HepG2 (cell line): ENCODE measurements around the gene NEURL1. TPM values are rescaled to one million over a fixed set of nuclear protein-coding genes. Genes with fewer than 3 reads are reported as not detected.

Experiments used
- ATAC-seq: fragments of 200-7000 bp; cut with Tn5 transposase; 3 replicates; pipeline ENCODE4 v1.9.1; 2020; ENCODE audit warnings: mild to moderate bottlenecking, moderate library complexity
- BruUV-seq: library from RNA; stranded (reverse); fragments of 400-500 nt; replicated peaks from 2 replicates; lab custom pipeline; 2021; lab: Mats Ljungman, UMichigan
- CTCF ChIA-PET: fragments of 300-600 bp; formaldehyde crosslinking; extraction: SDS; loops from one replicate; lab custom pipeline; 2021; ENCODE audit warnings: low total read pairs, inconsistent platforms, low intra/inter-chr PET ratio; lab: Yijun Ruan, JAX
- POLR2A ChIA-PET: fragments of 350-600 bp; sonication (Branson Sonifier 250); formaldehyde crosslinking; loops from one replicate; lab custom pipeline; 2020; ENCODE audit warnings: antibody characterized with exemption, inconsistent platforms; lab: Yijun Ruan, JAX
- DNase-seq: peaks from one replicate; pipeline ENCODE4 v3.0.0-alpha.2; 2015; ENCODE audit warnings: low spot score
- FAIRE-seq: peaks from 3 replicates; lab custom pipeline; 2011; peaks lifted over from hg19 to GRCh38; lab: Jason Lieb, UNC
- H2AFZ ChIP-seq: one replicate; pipeline ENCODE4 v1.6.1; 2011; ENCODE audit warnings: low read length, inconsistent platforms
- H3K27ac ChIP-seq: fragments of 300-600 bp; 3 replicates; pipeline ENCODE4 v1.8.0; 2011; ENCODE audit warnings: mixed run types, mild to moderate bottlenecking, mixed read lengths, low read length, inconsistent platforms; ENCODE audit not compliant: insufficient read depth; ENCODE audit errors: extremely low read length
- H3K27me3 ChIP-seq, 2 experiments: fragments of 200-600 bp in 1 of 2; 2 replicates in 1 of 2; 3 replicates in 1 of 2; pipeline versions ENCODE4 v1.6.0 to v1.8.0; 2011; ENCODE audit warnings: low read length in 2 of 2, mild to moderate bottlenecking in 2 of 2, moderate library complexity in 2 of 2, inconsistent platforms in 1 of 2; ENCODE audit not compliant: insufficient read depth in 2 of 2, control insufficient read depth in 1 of 2
- H3K36me3 ChIP-seq, 2 experiments: fragments of 200-600 bp in 1 of 2; replicated peaks in 1 of 2; 2 replicates in 1 of 2; 3 replicates in 1 of 2; pipeline versions ENCODE4 v1.5.1 to v1.8.0; 2011; ENCODE audit warnings: low read length in 2 of 2, inconsistent platforms in 1 of 2; ENCODE audit not compliant: insufficient read depth in 2 of 2, control insufficient read depth in 1 of 2
- H3K4me1 ChIP-seq: 2 replicates; pipeline ENCODE4 v1.5.1; 2012; ENCODE audit warnings: low read length, inconsistent platforms; ENCODE audit not compliant: insufficient read depth
- H3K4me2 ChIP-seq: 2 replicates; pipeline ENCODE4 v1.6.0; 2011; ENCODE audit warnings: low read depth, low read length, inconsistent platforms
- H3K4me3 ChIP-seq, 3 experiments: fragments of 200-600 bp in 1 of 3; sonication (generic), shearing (Covaris generic) in 1 of 3; replicated peaks in 1 of 3; 2 replicates each; pipeline ENCODE4 v1.5.1; 2011 to 2016; ENCODE audit warnings: low read length in 3 of 3, inconsistent platforms in 2 of 3, low read depth in 2 of 3, mild to moderate bottlenecking in 2 of 3, control low read depth in 1 of 3, mixed read lengths in 1 of 3; ENCODE audit not compliant: insufficient read depth in 1 of 3
- H3K79me2 ChIP-seq: one replicate; pipeline ENCODE4 v1.6.1; 2011; ENCODE audit warnings: low read length, inconsistent platforms; ENCODE audit not compliant: insufficient read depth
- H3K9ac ChIP-seq: 2 replicates; pipeline ENCODE4 v1.6.0; 2011; ENCODE audit warnings: mild to moderate bottlenecking, low read depth, low read length, inconsistent platforms; ENCODE audit not compliant: insufficient read depth
- H3K9me3 ChIP-seq: 2 replicates; pipeline ENCODE4 v1.5.1; 2012; ENCODE audit warnings: mild to moderate bottlenecking, low read length
- H4K20me1 ChIP-seq: 2 replicates; pipeline ENCODE4 v1.6.0; 2011; ENCODE audit warnings: inconsistent platforms, mild to moderate bottlenecking, low read length, moderate library complexity; ENCODE audit not compliant: insufficient read depth
- PAF1 ChIP-seq: IDR thresholded peaks from 2 replicates; pipeline ENCODE4 v1.6.1; 2016; ENCODE audit warnings: missing genetic modification reagents, missing compliant biosample characterization
- PPARG ChIP-seq: conservative IDR thresholded peaks from 2 replicates; pipeline ENCODE4 v1.6.1; 2016; ENCODE audit warnings: missing biosample characterization, missing genetic modification reagents
- SALL1 ChIP-seq: sonication (generic); formaldehyde crosslinking; IDR thresholded peaks from 2 replicates; pipeline ENCODE4 v1.8.0; 2022; ENCODE audit warnings: mild to moderate bottlenecking, missing genetic modification reagents
- SNRNP70 ChIP-seq: fragments of 200-400 bp; formaldehyde crosslinking; IDR thresholded peaks from 2 replicates; pipeline ENCODE4 v1.6.1; 2017; ENCODE audit warnings: mild to moderate bottlenecking, low read depth, low read length, moderate library complexity
- ZFY ChIP-seq: sonication (generic); formaldehyde crosslinking; IDR thresholded peaks from 2 replicates; pipeline ENCODE4 v1.4.0; 2020; ENCODE audit warnings: missing genetic modification reagents
- ZNF30 ChIP-seq: sonication (generic); formaldehyde crosslinking; IDR thresholded peaks from 2 replicates; pipeline ENCODE4 v1.5.0; 2020; ENCODE audit warnings: mild to moderate bottlenecking, missing genetic modification reagents
- ZNF567 ChIP-seq: sonication (generic); formaldehyde crosslinking; IDR thresholded peaks from 2 replicates; pipeline ENCODE4 v1.8.1; 2023; ENCODE audit warnings: mild to moderate bottlenecking, missing genetic modification reagents, borderline replicate concordance
- ZNF672 ChIP-seq: sonication (generic); formaldehyde crosslinking; IDR thresholded peaks from 2 replicates; pipeline ENCODE4 v1.8.1; 2022; ENCODE audit warnings: missing genetic modification reagents
- ZNF674 ChIP-seq: sonication (generic); formaldehyde crosslinking; IDR thresholded peaks from 2 replicates; pipeline ENCODE4 v1.5.0; 2020; ENCODE audit warnings: low read depth, mild to moderate bottlenecking, missing genetic modification reagents
- WGBS: methylation state at CpG from one replicate; pipeline ENCODE4 v1.1.6; 2017; ENCODE audit warnings: low lambda C conversion rate; 5-methylcytosine and 5-hydroxymethylcytosine counted together
- in situ Hi-C: cut with HindIII; loops from 2 replicates; pipeline ENCODE4 v1.10.0; 2017; ENCODE audit warnings: low pct_unique_long_range_greater_than_20kb; ENCODE audit not compliant: extremely low pct_ligation_motif_present
- intact Hi-C: fragments of 100-400 bp; cut with micrococcal nuclease; formaldehyde crosslinking; loops from one replicate; pipeline ENCODE4 v1.10.0; 2022; ENCODE audit not compliant: unreplicated experiment
- polyA plus RNA-seq, 8 experiments: library from polyadenylated mRNA; depleted of rRNA in 3 of 8; stranded (reverse) in 7 of 8; unstranded in 1 of 8; fragments of >200 nt; fragmentation: Illumina TruSeq in 4 of 8; extraction: Trizol in 4 of 8; gene quantifications; 2 replicates each; pipeline versions ENCODE4 v1.2.1 to v1.2.3, GENCODE V29; 2011 to 2016; ENCODE audit warnings: low read depth in 4 of 8, missing spikeins in 1 of 8, mixed read lengths in 1 of 8; ENCODE audit not compliant: insufficient read depth in 1 of 8
- total RNA-seq, 5 experiments: library from RNA; depleted of rRNA; stranded (reverse); fragments of >200 nt; fragmentation: Illumina TruSeq; extraction: Trizol; gene quantifications; 2 replicates each; pipeline ENCODE4 v1.2.3, GENCODE V29; 2016; ENCODE audit warnings: low read depth in 1 of 5
- TF ChIP-seq, protein P1 (sequence below): IDR thresholded peaks from 2 replicates; pipeline ENCODE4 v1.6.1; 2012; ENCODE audit warnings: low read depth, low read length, improper control_type of control experiment
- TF ChIP-seq, protein P2 (sequence below): sonication (generic); formaldehyde crosslinking; conservative IDR thresholded peaks from 2 replicates; pipeline ENCODE4 v1.8.0; 2022; ENCODE audit warnings: mild to moderate bottlenecking, moderate library complexity, missing genetic modification reagents
- TF ChIP-seq, protein P3 (sequence below): IDR thresholded peaks from 2 replicates; pipeline ENCODE4 v1.4.0; 2020; ENCODE audit warnings: mild to moderate bottlenecking, missing genetic modification reagents
- TF ChIP-seq, protein P4 (sequence below): sonication (generic); formaldehyde crosslinking; IDR thresholded peaks from 2 replicates; pipeline ENCODE4 v1.9.0; 2021; ENCODE audit warnings: missing genetic modification reagents, mild to moderate bottlenecking, borderline replicate concordance

NEURL1 gene
- total and polyA plus RNA-seq, 2 of the 13 experiments (the other 11 are each of a cell fraction or from before 2014, with no cell fraction given), result not detected

DNA sequence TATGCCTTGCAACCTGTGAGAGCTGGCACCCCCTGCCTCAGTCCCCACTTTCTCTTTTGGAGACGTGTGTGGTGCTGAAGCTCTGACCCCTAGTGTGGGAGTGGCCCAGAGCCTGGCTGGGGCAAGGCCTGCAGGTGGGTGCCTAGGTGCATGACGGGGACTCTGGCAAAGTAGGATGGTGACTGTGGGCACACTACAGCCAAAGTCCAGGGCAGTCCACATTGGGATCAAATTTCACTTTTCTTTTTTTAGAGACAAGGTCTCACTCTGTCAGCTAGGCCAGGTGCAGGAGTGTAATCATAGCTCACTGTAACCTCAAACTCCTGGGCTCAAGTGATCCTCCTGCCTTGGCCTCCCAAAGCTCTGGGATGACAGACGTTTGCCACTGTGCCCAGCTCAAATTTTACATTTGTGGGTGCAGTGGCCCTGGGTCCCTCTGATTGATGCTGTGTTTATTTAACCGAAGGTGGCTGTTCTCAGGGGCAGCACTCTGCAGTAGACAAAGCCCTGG lies 52.3 kb downstream of the NEURL1 start (continued):
- TF ChIP-seq, protein P1, sequence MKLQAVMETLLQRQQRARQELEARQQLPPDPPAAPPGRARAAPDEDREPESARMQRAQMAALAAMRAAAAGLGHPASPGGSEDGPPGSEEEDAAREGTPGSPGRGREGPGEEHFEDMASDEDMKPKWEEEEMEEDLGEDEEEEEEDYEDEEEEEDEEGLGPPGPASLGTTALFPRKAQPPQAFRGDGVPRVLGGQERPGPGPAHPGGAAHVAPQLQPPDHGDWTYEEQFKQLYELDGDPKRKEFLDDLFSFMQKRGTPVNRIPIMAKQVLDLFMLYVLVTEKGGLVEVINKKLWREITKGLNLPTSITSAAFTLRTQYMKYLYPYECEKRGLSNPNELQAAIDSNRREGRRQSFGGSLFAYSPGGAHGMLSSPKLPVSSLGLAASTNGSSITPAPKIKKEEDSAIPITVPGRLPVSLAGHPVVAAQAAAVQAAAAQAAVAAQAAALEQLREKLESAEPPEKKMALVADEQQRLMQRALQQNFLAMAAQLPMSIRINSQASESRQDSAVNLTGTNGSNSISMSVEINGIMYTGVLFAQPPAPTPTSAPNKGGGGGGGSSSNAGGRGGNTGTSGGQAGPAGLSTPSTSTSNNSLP, result no peak
- TF ChIP-seq ZNF674 (CRISPR knock-in tag) (no peak), SNRNP70 (no peak)
- TF ChIP-seq, all 625 proteins: peak for 4

DNA sequence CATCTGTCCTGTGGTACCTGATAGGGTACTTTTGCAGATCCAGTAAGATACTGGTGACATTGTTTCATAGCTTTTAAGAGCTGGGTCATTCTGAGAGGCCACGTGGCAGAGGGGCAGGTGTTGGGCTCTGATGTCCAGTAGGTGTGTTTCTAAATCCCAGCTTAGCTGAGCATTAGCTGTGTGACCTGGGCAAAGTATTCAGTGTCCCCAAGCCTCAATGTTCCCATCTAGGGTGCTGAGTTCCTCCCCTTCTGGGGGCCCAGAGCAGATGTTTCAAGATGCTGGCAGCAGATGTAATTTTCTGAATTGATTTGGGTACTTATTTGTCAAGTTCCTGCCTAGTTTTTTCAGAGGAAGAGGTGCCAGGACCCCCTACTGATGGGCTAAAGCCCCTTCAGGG lies 52.9 kb downstream of the NEURL1 start:
- no peak overlapping the region for H3K27ac ChIP-seq
- 0% methylated on average over 1 of the region's 1 CpG for WGBS
- H3K27me3 ChIP-seq, result peaks cover 2 to 57% of the 10 kb centered on the region in 2 experiments; a peak in 3 of 5 replicates
- ChIA-PET POLR2A (no interaction called here), CTCF (no interaction called here)
- in situ Hi-C loops (no loop called here), intact Hi-C loops (no loop called here)
- H3K4me3 ChIP-seq, result no peak overlapping the region
- no peak overlapping the region for H2AFZ ChIP-seq
- ATAC-seq (no peak), FAIRE-seq (no peak), DNase-seq (no peak)
- peaks cover 18% of the 10 kb centered on the region for H3K4me1 ChIP-seq
- no peak overlapping the region for H3K9ac ChIP-seq
- H3K9me3 ChIP-seq, result no peaks in the 10 kb centered on the region
- H3K79me2 ChIP-seq, result no peaks in the 10 kb centered on the region
- H3K36me3 ChIP-seq, result no peaks in the 10 kb centered on the region
- BruUV-seq, result no TSS peak
- no peak overlapping the region for H3K4me2 ChIP-seq
- TF ChIP-seq ZNF567 (CRISPR knock-in tag) (no peak), PPARG (CRISPR knock-in tag) (no peak), ZNF672 (CRISPR knock-in tag) (no peak), ZFY (no peak), SALL1 (CRISPR knock-in tag) (no peak), ZNF30 (CRISPR knock-in tag) (no peak), PAF1 (CRISPR knock-in tag) (no peak)
- TF ChIP-seq, protein P2, sequence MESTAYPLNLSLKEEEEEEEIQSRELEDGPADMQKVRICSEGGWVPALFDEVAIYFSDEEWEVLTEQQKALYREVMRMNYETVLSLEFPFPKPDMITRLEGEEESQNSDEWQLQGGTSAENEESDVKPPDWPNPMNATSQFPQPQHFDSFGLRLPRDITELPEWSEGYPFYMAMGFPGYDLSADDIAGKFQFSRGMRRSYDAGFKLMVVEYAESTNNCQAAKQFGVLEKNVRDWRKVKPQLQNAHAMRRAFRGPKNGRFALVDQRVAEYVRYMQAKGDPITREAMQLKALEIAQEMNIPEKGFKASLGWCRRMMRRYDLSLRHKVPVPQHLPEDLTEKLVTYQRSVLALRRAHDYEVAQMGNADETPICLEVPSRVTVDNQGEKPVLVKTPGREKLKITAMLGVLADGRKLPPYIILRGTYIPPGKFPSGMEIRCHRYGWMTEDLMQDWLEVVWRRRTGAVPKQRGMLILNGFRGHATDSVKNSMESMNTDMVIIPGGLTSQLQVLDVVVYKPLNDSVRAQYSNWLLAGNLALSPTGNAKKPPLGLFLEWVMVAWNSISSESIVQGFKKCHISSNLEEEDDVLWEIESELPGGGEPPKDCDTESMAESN (CRISPR knock-in tag), result no peak
- TF ChIP-seq, protein P3, sequence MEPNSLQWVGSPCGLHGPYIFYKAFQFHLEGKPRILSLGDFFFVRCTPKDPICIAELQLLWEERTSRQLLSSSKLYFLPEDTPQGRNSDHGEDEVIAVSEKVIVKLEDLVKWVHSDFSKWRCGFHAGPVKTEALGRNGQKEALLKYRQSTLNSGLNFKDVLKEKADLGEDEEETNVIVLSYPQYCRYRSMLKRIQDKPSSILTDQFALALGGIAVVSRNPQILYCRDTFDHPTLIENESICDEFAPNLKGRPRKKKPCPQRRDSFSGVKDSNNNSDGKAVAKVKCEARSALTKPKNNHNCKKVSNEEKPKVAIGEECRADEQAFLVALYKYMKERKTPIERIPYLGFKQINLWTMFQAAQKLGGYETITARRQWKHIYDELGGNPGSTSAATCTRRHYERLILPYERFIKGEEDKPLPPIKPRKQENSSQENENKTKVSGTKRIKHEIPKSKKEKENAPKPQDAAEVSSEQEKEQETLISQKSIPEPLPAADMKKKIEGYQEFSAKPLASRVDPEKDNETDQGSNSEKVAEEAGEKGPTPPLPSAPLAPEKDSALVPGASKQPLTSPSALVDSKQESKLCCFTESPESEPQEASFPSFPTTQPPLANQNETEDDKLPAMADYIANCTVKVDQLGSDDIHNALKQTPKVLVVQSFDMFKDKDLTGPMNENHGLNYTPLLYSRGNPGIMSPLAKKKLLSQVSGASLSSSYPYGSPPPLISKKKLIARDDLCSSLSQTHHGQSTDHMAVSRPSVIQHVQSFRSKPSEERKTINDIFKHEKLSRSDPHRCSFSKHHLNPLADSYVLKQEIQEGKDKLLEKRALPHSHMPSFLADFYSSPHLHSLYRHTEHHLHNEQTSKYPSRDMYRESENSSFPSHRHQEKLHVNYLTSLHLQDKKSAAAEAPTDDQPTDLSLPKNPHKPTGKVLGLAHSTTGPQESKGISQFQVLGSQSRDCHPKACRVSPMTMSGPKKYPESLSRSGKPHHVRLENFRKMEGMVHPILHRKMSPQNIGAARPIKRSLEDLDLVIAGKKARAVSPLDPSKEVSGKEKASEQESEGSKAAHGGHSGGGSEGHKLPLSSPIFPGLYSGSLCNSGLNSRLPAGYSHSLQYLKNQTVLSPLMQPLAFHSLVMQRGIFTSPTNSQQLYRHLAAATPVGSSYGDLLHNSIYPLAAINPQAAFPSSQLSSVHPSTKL (CRISPR knock-in tag), result no peak
- TF ChIP-seq, protein P4, sequence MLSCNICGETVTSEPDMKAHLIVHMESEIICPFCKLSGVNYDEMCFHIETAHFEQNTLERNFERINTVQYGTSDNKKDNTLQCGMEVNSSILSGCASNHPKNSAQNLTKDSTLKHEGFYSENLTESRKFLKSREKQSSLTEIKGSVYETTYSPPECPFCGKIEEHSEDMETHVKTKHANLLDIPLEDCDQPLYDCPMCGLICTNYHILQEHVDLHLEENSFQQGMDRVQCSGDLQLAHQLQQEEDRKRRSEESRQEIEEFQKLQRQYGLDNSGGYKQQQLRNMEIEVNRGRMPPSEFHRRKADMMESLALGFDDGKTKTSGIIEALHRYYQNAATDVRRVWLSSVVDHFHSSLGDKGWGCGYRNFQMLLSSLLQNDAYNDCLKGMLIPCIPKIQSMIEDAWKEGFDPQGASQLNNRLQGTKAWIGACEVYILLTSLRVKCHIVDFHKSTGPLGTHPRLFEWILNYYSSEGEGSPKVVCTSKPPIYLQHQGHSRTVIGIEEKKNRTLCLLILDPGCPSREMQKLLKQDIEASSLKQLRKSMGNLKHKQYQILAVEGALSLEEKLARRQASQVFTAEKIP (CRISPR knock-in tag), result no peak
- H4K20me1 ChIP-seq, result no peaks in the 10 kb centered on the region
